Bronchial epithelial cell (primary cell): ENCODE data around the gene FBXW5. TPM values are rescaled to one million over a fixed set of nuclear protein-coding genes. Genes with fewer than 3 reads are reported as not detected.

Source experiments
- DNase-seq: peaks from one replicate; pipeline ENCODE4 v3.0.0-alpha.2; 2010; ENCODE audit warnings: low read depth
- FAIRE-seq: peaks from 2 replicates; lab custom pipeline; 2011; peaks lifted over from hg19 to GRCh38; lab: Jason Lieb, UNC
- H3K27me3 ChIP-seq: 2 replicates; pipeline ENCODE4 v1.5.1; 2011; ENCODE audit warnings: low read length; ENCODE audit not compliant: control insufficient read depth, insufficient read depth
- H3K36me3 ChIP-seq: 2 replicates; pipeline ENCODE4 v1.5.1; 2011; ENCODE audit warnings: low read length; ENCODE audit not compliant: control insufficient read depth, insufficient read depth
- H3K4me3 ChIP-seq: 2 replicates; pipeline ENCODE4 v1.5.1; 2011; ENCODE audit warnings: mild to moderate bottlenecking, low read depth, low read length, control low read depth
- total RNA-seq: library from RNA; depleted of rRNA; stranded (reverse); fragments of >200 nt; gene quantifications from 2 replicates; pipeline ENCODE4 v1.2.1, GENCODE V29; 2014
- TF ChIP-seq, protein P1 (sequence below): IDR thresholded peaks from 2 replicates; pipeline ENCODE4 v1.5.1; 2011; ENCODE audit warnings: mild to moderate bottlenecking, moderate library complexity, low read length, control low read depth, inconsistent platforms; ENCODE audit not compliant: insufficient read depth, severe bottlenecking

The FBXW5 gene
- total RNA-seq, 1 donor from 2014 or later, result 162 TPM

DNA sequence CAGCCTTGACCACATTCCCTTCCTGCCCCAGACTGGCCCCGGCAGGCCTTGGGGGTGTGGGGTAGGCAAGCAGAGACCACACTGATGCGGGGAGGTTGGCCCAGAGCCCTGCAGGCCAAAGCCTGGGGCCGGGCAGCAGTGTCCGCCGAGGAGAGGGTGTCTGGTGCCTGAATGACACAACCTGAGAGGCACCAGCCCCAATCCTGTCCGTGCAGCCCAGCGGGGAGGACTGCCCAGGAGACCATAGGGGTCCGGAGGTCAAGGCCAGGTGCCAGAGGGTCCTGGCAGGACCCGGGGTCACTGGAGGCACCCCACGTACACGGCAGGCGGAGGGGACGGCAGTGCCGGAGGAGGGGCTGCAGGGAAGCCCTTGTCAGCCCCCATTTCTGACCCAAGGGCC, 27.2 kb upstream of the FBXW5 start:
- Histone ChIP-seq H3K4me3 (no peak overlapping the region), H3K36me3 (no peaks in the 10 kb centered on the region), H3K27me3 (no peaks in the 10 kb centered on the region)
- TF ChIP-seq, protein P1, sequence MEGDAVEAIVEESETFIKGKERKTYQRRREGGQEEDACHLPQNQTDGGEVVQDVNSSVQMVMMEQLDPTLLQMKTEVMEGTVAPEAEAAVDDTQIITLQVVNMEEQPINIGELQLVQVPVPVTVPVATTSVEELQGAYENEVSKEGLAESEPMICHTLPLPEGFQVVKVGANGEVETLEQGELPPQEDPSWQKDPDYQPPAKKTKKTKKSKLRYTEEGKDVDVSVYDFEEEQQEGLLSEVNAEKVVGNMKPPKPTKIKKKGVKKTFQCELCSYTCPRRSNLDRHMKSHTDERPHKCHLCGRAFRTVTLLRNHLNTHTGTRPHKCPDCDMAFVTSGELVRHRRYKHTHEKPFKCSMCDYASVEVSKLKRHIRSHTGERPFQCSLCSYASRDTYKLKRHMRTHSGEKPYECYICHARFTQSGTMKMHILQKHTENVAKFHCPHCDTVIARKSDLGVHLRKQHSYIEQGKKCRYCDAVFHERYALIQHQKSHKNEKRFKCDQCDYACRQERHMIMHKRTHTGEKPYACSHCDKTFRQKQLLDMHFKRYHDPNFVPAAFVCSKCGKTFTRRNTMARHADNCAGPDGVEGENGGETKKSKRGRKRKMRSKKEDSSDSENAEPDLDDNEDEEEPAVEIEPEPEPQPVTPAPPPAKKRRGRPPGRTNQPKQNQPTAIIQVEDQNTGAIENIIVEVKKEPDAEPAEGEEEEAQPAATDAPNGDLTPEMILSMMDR, result no peak
- no peak for DNase-seq
- FAIRE-seq, result no peak

DNA sequence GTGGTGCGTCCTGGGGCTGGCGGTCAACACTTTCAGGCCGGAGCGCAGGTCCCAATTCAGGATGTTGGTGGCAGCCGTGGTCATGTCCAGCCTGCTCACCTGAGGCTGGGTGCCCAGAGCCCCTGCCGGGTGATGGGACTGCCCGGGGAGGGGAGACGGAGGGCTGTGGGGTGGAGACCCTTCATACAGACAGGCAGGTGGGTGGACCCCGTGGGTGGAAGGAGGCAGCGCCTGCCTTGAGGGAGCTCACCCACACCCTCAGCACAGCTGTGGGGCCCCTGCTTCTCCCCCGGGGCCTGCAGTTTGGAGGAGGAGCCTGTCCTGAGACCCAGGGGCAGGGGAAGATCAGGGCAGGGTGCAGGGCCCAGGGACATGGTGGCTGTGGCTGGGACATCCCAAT, 25.8 kb upstream of the FBXW5 start:
- Histone ChIP-seq H3K27me3 (peaks cover 2% of the 10 kb centered on the region), H3K4me3 (no peak overlapping the region), H3K36me3 (no peaks in the 10 kb centered on the region)
- TF ChIP-seq, protein P1, result no peak
- FAIRE-seq (no peak), DNase-seq (no peak)

DNA sequence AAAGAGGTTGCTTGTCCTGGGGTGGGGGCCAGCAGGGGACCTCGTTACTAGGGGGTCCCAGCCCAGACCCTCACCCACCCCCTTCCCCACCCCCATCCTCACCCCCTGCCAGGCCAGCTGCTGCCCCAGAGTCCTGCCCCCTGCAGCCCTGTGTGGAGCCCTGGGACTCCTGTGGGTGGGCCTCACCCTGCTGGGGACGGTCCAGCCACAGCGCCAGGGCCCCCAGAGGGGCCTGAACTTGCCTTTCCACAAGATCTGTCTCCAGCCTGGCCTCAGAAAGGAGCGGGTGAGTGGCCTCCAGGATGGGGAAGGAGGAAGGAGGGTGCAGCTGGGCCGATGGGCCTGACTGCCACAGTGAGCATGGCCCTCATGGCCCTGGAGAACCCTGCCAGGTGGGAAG, 25.2 kb upstream of the FBXW5 start:
- TF ChIP-seq, protein P1, result no peak
- Histone ChIP-seq H3K4me3 (no peak overlapping the region), H3K36me3 (no peaks in the 10 kb centered on the region), H3K27me3 (peaks cover 2% of the 10 kb centered on the region)
- no peak for DNase-seq
- no peak for FAIRE-seq

DNA sequence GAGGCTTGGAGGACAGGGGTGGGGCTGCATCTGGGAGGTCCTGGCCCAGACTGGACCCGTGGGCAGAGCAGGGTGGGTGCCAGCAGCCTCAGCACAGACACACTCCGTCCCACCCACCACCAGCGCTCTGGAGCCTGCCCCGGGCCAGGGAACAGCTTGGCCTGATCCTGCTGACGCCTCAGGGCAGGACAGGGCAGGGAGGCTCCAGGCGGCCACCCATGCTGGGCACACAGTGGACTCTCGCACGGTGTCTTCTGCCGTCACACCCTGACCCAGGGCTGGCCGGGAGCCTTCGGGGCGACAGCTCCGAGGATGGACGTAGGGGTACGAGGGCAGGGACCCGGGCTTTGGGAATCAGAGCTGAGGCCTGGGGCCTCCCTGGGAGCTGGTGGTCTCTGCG, 24.6 kb upstream of the FBXW5 start:
- FAIRE-seq (no peak), DNase-seq (no peak)
- TF ChIP-seq, protein P1, result no peak
- H3K36me3 ChIP-seq, result no peaks in the 10 kb centered on the region
- peaks cover 2% of the 10 kb centered on the region for H3K27me3 ChIP-seq
- no peak overlapping the region for H3K4me3 ChIP-seq

DNA sequence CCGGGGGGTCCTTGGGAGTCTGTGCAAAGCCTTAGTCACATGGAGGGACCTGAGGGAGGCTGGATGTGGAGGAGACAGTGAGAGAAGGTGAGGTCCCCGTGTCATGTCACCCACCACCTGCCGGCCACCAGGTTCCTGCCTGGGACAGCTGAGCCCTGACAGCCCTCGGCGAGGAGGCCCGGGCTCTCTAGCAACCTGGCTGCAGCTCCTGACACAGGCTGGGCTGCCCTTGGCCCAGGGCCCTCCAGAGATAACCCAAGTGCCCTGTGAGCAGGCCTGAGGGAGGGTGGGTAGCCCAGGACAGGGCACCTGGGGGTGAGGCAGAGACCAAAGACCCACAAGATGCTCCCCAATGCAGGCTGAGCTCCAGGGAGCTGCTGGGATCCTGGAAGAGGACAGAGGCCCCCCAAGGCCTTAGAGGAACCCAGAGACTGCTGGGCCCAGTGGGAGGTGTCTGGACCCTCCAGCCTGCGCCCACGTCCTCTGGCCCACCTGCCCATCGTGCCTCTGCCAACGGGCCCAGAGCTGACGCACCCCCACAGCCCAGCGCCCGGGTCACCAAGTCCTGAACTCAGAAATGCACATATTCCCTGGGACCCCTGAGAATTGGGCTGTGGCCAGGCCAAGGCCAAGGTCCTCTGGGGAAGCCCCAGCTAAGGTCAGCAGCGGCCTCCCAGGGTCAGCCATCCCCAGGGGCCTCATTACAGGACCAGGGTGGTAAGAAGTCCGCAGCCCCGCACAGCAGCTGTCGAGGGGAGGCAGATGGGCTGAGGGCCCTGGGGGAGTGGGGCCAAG, 24.0 kb upstream of the FBXW5 start:
- DNase-seq (no peak), FAIRE-seq (no peak)
- Histone ChIP-seq H3K4me3 (no peak overlapping the region), H3K27me3 (peaks cover 2% of the 10 kb centered on the region), H3K36me3 (no peaks in the 10 kb centered on the region)
- TF ChIP-seq, protein P1, result no peak
